Measurements from ENCODE around the gene MICAL3.
"Not testable (repeated sequence)": the region's sequence is repeated elsewhere in the genome, so short reads cannot be mapped to it uniquely, and the experiment has no call there.

The MICAL3 gene

GRCh38 chr22:17938484-17938924 lies 85.9 kb downstream of the MICAL3 start:
- no peak overlapping the region for H3K4me3 ChIP-seq (ENCODE audit: control insufficient read depth, low read depth, low read length)
- TF ChIP-seq CTCF (conservative IDR thresholded peaks at IDR 0.05; ENCODE audit: control insufficient read depth, insufficient read depth, low read depth, low read length) = no peak
- DNase-seq (ENCODE audit: low read depth) = peak; percentile 52

DNA sequence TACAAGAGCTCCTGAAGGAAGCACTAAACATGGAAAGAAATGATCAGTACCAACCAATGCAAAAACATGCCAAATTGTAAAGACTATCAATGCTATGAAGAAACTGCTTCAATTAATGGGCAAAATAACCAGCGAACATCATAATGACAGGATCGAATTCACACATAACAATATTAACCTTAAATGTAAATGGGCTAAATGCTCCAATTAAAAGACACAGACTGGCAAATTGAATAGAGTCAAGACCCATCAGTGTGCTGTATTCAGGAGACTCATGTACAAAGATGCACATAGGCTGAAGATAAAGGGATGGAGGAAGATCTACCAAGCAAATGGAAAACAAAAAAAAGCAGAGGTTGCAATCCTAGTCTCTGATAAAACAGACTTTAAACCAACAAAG lies 91.9 kb downstream of the MICAL3 start:
- not testable (repeated sequence) for DNase-seq (ENCODE audit: low read depth); H3K4me3 ChIP-seq (ENCODE audit: control insufficient read depth, low read depth, low read length)

DNA sequence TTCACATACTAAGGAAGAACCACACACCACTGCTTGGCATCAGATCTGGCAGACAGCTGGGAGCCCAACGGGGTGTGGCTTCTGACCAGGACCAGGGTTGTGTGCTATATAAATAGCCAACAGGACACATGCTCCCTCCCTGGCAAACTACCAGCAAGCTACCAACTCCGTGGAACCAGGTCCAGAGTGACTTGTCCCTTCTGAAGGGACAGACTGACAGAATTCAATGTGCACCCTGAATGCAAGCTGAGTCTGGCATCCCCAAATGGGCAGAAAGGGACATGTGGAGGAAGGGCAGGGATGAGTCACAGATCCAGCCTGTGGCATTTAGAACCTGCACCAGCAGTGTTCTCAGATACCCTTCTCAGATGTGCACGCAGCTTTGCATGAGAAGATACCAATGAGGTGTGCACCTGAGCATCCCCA lies 92.9 kb downstream of the MICAL3 start:
- DNase-seq (ENCODE audit: low read depth) = no peak
- TF ChIP-seq CTCF (conservative IDR thresholded peaks at IDR 0.05; ENCODE audit: control insufficient read depth, insufficient read depth, low read depth, low read length) = no peak
- no peak overlapping the region for H3K4me3 ChIP-seq (ENCODE audit: control insufficient read depth, low read depth, low read length)

DNA sequence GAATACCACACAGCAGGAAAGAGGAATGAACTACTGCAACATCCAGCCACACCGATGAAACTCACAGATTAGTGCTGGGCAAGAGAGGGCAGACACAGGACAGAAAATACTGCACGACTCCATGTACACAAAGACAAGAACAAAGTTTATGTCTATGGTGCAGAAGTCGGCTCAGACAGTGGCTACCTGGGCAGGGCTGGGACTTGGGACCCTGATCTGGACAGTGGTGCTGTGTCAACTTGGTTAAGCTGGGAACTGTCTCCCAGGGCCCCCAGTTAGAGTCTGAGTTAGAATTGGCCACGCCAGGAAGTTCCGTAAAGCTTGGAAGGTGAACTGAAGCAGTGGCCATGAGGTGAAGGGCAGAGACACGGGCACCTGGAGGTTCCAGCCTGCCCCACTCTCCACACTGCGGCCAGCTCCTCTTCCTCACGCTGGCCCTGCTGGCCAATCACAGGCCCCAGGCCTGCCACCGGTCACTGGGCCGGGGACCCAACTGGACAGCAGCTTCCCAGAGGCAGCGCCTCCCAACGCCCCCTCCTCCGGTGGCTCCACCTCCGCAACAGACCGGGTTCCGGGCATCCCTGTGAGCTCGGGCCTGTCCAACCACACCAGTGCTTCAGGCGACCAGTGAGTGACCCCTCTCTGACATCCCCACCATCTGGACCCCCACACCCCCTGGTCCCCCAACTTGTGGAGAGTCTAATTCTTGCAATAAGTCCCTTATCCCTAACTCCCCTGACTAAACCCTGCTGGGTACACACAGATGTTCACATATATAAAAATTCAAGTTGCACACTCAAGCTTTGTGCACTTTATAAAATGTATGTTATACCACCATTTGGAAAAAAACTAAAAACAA lies 93.7 kb downstream of the MICAL3 start:
- no peak for TF ChIP-seq CTCF (conservative IDR thresholded peaks at IDR 0.05; ENCODE audit: control insufficient read depth, insufficient read depth, low read depth, low read length)
- no peak overlapping the region for H3K4me3 ChIP-seq (ENCODE audit: control insufficient read depth, low read depth, low read length)
- no peak for DNase-seq (ENCODE audit: low read depth)

GRCh38 chr22:17929909-17930308 lies 94.5 kb downstream of the MICAL3 start:
- DNase-seq (ENCODE audit: low read depth) = no peak
- H3K4me3 ChIP-seq (ENCODE audit: control insufficient read depth, low read depth, low read length) = no peak overlapping the region
- no peak for TF ChIP-seq CTCF (conservative IDR thresholded peaks at IDR 0.05; ENCODE audit: control insufficient read depth, insufficient read depth, low read depth, low read length)

GRCh38 chr22:17928391-17928790 lies 96.0 kb downstream of the MICAL3 start:
- TF ChIP-seq CTCF (conservative IDR thresholded peaks at IDR 0.05; ENCODE audit: control insufficient read depth, insufficient read depth, low read depth, low read length) = no peak
- DNase-seq (ENCODE audit: low read depth) = no peak
- no peak overlapping the region for H3K4me3 ChIP-seq (ENCODE audit: control insufficient read depth, low read depth, low read length)

- no peak for DNase-seq (ENCODE audit: low read depth)
- no peak for TF ChIP-seq CTCF (conservative IDR thresholded peaks at IDR 0.05; ENCODE audit: control insufficient read depth, insufficient read depth, low read depth, low read length)
- no peak overlapping the region for H3K4me3 ChIP-seq (ENCODE audit: control insufficient read depth, low read depth, low read length)
Observed at GRCh38 chr22:17927062-17927461, 97.3 kb downstream of the MICAL3 start.

Measured in fibroblast of mammary gland (primary cell).